ENCODE measurements around the gene CERS6. TPM values are rescaled to one million over a fixed set of nuclear protein-coding genes. Genes with fewer than 3 reads are reported as not detected.

The CERS6 gene
- total RNA-seq, 4 donors from 2014 or later = 35.7 to 60.6 (median 39.2) TPM

DNA sequence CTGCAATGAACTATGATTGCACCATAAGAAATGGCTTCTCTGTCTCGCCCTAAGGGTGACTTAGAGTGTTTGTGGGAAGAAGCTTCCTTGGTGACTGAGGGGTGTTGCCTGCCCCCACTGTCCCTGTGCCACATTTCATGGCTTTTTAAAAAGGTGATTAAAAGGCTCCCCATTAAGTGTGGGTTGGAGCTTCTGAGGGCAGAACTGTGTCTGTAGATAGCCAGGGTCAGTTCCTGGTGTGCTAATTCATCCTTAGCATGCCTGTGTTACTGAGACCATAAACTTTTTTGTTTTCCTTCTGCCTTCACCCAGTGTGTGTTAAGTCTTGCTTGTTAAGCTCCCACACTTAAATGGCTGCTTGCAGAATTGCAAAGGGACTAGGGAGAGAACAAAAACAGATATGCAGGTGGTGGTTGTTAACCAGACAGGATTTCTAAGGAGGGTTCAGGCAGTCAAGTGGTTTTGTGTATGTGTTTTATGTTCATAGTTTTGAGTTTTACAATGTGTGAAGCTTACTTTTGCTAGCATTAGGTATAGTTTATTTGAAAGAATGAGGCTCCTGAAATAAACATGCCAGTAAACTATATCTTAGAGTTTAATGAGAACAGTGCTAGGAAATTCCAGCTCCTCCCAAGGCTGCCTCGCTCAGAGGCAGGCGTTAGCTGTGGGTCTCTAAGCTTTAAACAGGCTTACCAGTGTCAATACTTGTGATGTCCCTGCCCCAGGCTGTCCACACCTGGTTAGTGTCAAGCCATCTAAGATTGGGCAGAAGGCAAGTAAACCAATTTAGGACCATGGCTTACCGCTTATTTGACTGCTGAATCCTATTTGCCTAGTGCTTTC, 14.5 kb downstream of the CERS6 start:
- H3K4me1 ChIP-seq = peaks cover 24 to 29% of the 10 kb centered on the region in 2 donors
- no peaks in the 10 kb centered on the region for H3K36me3 ChIP-seq
- H3K9me3 ChIP-seq = no peaks in the 10 kb centered on the region
- 96 to 97% methylated on average over 4 of the region's 4 CpGs for WGBS, 2 donors
- no peak for DNase-seq
- no peak for TF ChIP-seq CTCF (IDR thresholded peaks at IDR 0.05)
- TF ChIP-seq POLR2A (IDR thresholded peaks at IDR 0.05) = no peak
- no peak overlapping the region for H3K27ac ChIP-seq
- intact Hi-C loops (cut with DNase I) = no loop called here
- H3K4me3 ChIP-seq (replicated peaks in 1 of 3) = no peak overlapping the region
- H3K27me3 ChIP-seq = no peaks in the 10 kb centered on the region

- DNase-seq = no peak
- Histone ChIP-seq H3K36me3 (no peaks in the 10 kb centered on the region), H3K27ac (no peak overlapping the region), H3K27me3 (no peaks in the 10 kb centered on the region), H3K9me3 (no peaks in the 10 kb centered on the region), H3K4me3 (replicated peaks in 1 of 3) (no peak overlapping the region), H3K4me1 (peaks cover 19 to 23% of the 10 kb centered on the region in 2 donors)
- no peak for TF ChIP-seq CTCF (IDR thresholded peaks at IDR 0.05)
- TF ChIP-seq POLR2A (IDR thresholded peaks at IDR 0.05) = no peak
- intact Hi-C loops (cut with DNase I) = no loop called here
Observed at GRCh38 chr2:168471163-168471475, 15.0 kb downstream of the CERS6 start.

- intact Hi-C loops (cut with DNase I) = no loop called here
- 93 to 95% methylated on average over 4 of the region's 4 CpGs for WGBS, 2 donors
- H3K9me3 ChIP-seq = no peaks in the 10 kb centered on the region
- H3K27me3 ChIP-seq = no peaks in the 10 kb centered on the region
- H3K27ac ChIP-seq = no peak overlapping the region
- H3K36me3 ChIP-seq = no peaks in the 10 kb centered on the region
- no peak for DNase-seq
- TF ChIP-seq CTCF (IDR thresholded peaks at IDR 0.05) = no peak
- no peak for TF ChIP-seq POLR2A (IDR thresholded peaks at IDR 0.05)
- no peak overlapping the region for H3K4me3 ChIP-seq (replicated peaks in 1 of 3)
- H3K4me1 ChIP-seq = peaks cover 0 to 4% of the 10 kb centered on the region in 2 donors
Observed at GRCh38 chr2:168475636-168476035, 19.6 kb downstream of the CERS6 start.

DNA sequence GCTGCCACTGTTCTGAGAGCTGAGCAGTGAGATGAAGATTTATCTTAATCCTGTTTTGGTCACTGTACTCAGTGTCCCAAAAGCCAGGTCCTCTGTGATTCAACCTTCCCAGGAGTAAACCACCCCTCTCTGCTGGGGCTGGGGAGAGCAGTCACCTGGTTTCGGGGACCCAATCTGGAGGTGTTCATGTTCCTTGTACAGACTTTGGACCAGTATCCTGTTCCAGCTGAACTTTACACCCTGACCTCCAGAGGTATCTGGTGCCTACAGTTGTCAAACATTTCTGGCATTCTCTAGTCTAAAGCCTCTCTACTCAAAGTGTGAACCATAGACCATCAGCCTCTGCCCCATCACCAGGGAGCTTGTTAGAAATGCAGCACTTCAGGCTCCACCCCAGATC, 22.1 kb downstream of the CERS6 start:
- Histone ChIP-seq H3K4me1 (peaks cover 0 to 4% of the 10 kb centered on the region in 2 donors), H3K36me3 (no peaks in the 10 kb centered on the region), H3K27ac (no peak overlapping the region), H3K4me3 (replicated peaks in 1 of 3) (no peak overlapping the region), H3K27me3 (no peaks in the 10 kb centered on the region), H3K9me3 (no peaks in the 10 kb centered on the region)
- intact Hi-C loops (cut with DNase I) = no loop called here
- no peak for DNase-seq
- no peak for TF ChIP-seq POLR2A (IDR thresholded peaks at IDR 0.05)
- no peak for TF ChIP-seq CTCF (IDR thresholded peaks at IDR 0.05)
- WGBS, 2 donors = 100% methylated on average over 1 of the region's 1 CpG

DNA sequence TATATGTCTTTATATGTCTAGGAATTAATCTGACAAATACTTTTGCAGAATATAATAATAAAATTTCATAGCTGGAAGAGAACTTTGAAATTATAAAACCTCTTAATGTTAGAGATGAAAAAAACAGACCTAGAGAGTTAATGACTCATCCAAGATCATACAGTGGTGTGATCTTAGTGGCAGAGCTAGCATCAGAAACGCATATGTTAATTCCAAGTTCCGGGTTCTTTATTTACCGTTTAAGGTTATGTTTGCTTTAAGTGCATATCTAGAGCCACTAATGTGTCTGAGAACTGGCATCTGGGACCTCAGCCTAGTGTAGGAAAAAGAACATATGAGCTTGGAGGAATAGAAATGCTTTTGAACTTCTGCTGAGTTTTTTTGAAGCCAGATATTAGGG, 24.3 kb downstream of the CERS6 start:
- peaks cover 0 to 10% of the 10 kb centered on the region in 2 donors for H3K4me1 ChIP-seq

More for the DNA sequence above, 24.3 kb downstream of the CERS6 start:
- no peaks in the 10 kb centered on the region for H3K27me3 ChIP-seq
- no peaks in the 10 kb centered on the region for H3K9me3 ChIP-seq
- intact Hi-C loops (cut with DNase I) = no loop called here
- TF ChIP-seq POLR2A (IDR thresholded peaks at IDR 0.05) (no peak), CTCF (IDR thresholded peaks at IDR 0.05) (no peak)
- 80 to 81% methylated on average over 3 of the region's 3 CpGs for WGBS, 2 donors
- no peak overlapping the region for H3K27ac ChIP-seq
- H3K4me3 ChIP-seq (replicated peaks in 1 of 3) = no peak overlapping the region
- no peak for DNase-seq
- H3K36me3 ChIP-seq = no peaks in the 10 kb centered on the region

All from thyroid gland (tissue), 4 donors.